ENCODE measurements around the gene MCOLN2.
"Not testable (repeated sequence)": the region's sequence is repeated elsewhere in the genome, so short reads cannot be mapped to it uniquely, and the experiment has no call there.

DNA sequence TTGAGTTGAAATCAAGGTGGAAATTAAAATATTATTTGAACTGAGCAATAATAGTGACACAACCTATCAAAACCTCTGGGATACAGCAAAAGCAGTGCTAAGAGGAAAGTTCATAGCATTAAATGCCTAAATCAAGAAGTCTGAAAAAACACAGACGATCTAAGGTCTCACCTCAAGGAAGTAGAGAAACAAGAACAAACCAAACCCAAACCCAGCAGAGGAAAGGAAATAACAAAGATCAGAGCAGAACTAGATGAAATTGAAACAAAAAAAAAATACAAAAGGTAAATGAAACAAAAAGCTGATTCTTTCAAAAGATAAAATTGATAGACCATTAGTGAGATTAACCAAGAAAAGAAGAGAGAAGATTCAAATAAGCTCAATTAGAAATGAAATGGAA lies 8.7 kb upstream of the MCOLN2 start:
- TF ChIP-seq EZH2 (IDR thresholded peaks at IDR 0.05; ENCODE audit: borderline replicate concordance, low read length); CTCF (IDR thresholded peaks at IDR 0.05; ENCODE audit: low read length): not testable (repeated sequence)
